Astrocyte (in vitro differentiated cells and primary cell): Measurements from ENCODE around the gene SUSD2. TPM values are rescaled to one million over a fixed set of nuclear protein-coding genes. Genes with fewer than 3 reads are reported as not detected.

Experiments
- DNase-seq: peaks from one replicate; pipeline ENCODE4 v3.0.0-alpha.2; 2010; ENCODE audit warnings: low read depth
- FAIRE-seq: peaks from 2 replicates; lab custom pipeline; 2011; peaks lifted over from hg19 to GRCh38; lab: Jason Lieb, UNC
- H2AFZ ChIP-seq: 2 replicates; pipeline ENCODE4 v1.6.0; 2012; ENCODE audit warnings: low read depth, low read length, inconsistent platforms
- H3K27ac ChIP-seq: 2 replicates; pipeline ENCODE4 v1.5.1; 2011; ENCODE audit warnings: low read depth, low read length, inconsistent platforms
- H3K27me3 ChIP-seq: 2 replicates; pipeline ENCODE4 v1.6.0; 2011; ENCODE audit warnings: low read length, inconsistent platforms; ENCODE audit not compliant: insufficient read depth
- H3K36me3 ChIP-seq: 2 replicates; pipeline ENCODE4 v1.5.1; 2011; ENCODE audit warnings: low read length, inconsistent platforms; ENCODE audit not compliant: insufficient read depth
- H3K4me1 ChIP-seq: 2 replicates; pipeline ENCODE4 v1.5.1; 2011; ENCODE audit warnings: low read length, inconsistent platforms; ENCODE audit not compliant: insufficient read depth
- H3K4me2 ChIP-seq: 2 replicates; pipeline ENCODE4 v1.6.0; 2012; ENCODE audit warnings: low read length, inconsistent platforms
- H3K4me3 ChIP-seq: 2 replicates; pipeline ENCODE4 v1.5.1; 2011; ENCODE audit warnings: low read depth, mild to moderate bottlenecking, low read length, inconsistent platforms; ENCODE audit not compliant: insufficient read depth
- H3K79me2 ChIP-seq: 2 replicates; pipeline ENCODE4 v1.6.0; 2012; ENCODE audit warnings: mild to moderate bottlenecking, low read length, inconsistent platforms; ENCODE audit not compliant: insufficient read depth
- H3K9ac ChIP-seq: 2 replicates; pipeline ENCODE4 v1.6.0; 2012; ENCODE audit warnings: mild to moderate bottlenecking, low read length, inconsistent platforms
- H3K9me3 ChIP-seq: 2 replicates; pipeline ENCODE4 v1.5.1; 2012; ENCODE audit warnings: low read depth, mild to moderate bottlenecking, low read length, inconsistent platforms; ENCODE audit not compliant: insufficient read depth
- H4K20me1 ChIP-seq: 2 replicates; pipeline ENCODE4 v1.6.0; 2012; ENCODE audit warnings: low read length, inconsistent platforms; ENCODE audit not compliant: insufficient read depth
- H3K27ac Mint-ChIP-seq: one replicate; pipeline ENCODE4 v1.8.0; 2021; ENCODE audit warnings: mild to moderate bottlenecking, mixed read lengths; ENCODE audit not compliant: unreplicated experiment
- H3K27me3 Mint-ChIP-seq: one replicate; pipeline ENCODE4 v1.8.0; 2021; ENCODE audit warnings: low read depth, mixed read lengths; ENCODE audit not compliant: unreplicated experiment
- H3K36me3 Mint-ChIP-seq: one replicate; pipeline ENCODE4 v1.8.0; 2021; ENCODE audit warnings: low read depth, mixed read lengths; ENCODE audit not compliant: unreplicated experiment
- H3K4me1 Mint-ChIP-seq: one replicate; pipeline ENCODE4 v1.8.0; 2021; ENCODE audit warnings: low read depth, mixed read lengths; ENCODE audit not compliant: unreplicated experiment
- H3K4me3 Mint-ChIP-seq: one replicate; pipeline ENCODE4 v1.8.0; 2021; ENCODE audit warnings: mild to moderate bottlenecking, moderate library complexity, mixed read lengths; ENCODE audit not compliant: unreplicated experiment
- H3K9me3 Mint-ChIP-seq: one replicate; pipeline ENCODE4 v1.8.0; 2021; ENCODE audit warnings: mild to moderate bottlenecking, mixed read lengths; ENCODE audit not compliant: unreplicated experiment
- CTCF ChIP-seq: IDR thresholded peaks from 2 replicates; pipeline ENCODE4 v1.5.1; 2011; ENCODE audit warnings: low read depth, mild to moderate bottlenecking, inconsistent platforms, low read length, moderate library complexity; ENCODE audit not compliant: insufficient read depth
- EZH2 ChIP-seq: IDR thresholded peaks from 2 replicates; pipeline ENCODE4 v1.6.1; 2012; ENCODE audit warnings: mild to moderate bottlenecking, low read length, inconsistent platforms; ENCODE audit not compliant: insufficient read depth
- total RNA-seq: library from RNA; stranded (reverse); gene quantifications from 2 replicates; pipeline ENCODE4 v1.2.1, GENCODE V29; 2021

SUSD2 gene
- total RNA-seq, 1 donor from 2014 or later: 0.77 TPM

- Histone ChIP-seq H4K20me1 (peaks cover 47% of the 10 kb centered on the region), H2AFZ (no peak overlapping the region), H3K27ac (no peak overlapping the region), H3K79me2 (no peaks in the 10 kb centered on the region), H3K4me2 (no peak overlapping the region), H3K9ac (no peak overlapping the region), H3K4me1 (peaks cover 25% of the 10 kb centered on the region), H3K9me3 (no peaks in the 10 kb centered on the region), H3K27me3 (no peaks in the 10 kb centered on the region), H3K4me3 (no peak overlapping the region), H3K36me3 (peaks cover 2% of the 10 kb centered on the region)
- H3K4me1 Mint-ChIP-seq: peaks cover 19% of the 10 kb centered on the region
- TF ChIP-seq EZH2: no peak
- TF ChIP-seq CTCF: no peak
- peaks cover 14% of the 10 kb centered on the region for H3K36me3 Mint-ChIP-seq
- no peak overlapping the region for H3K27ac Mint-ChIP-seq
- H3K9me3 Mint-ChIP-seq: no peaks in the 10 kb centered on the region
- FAIRE-seq (no peak), DNase-seq (no peak)
- peak overlapping the region; percentile 16 for H3K4me3 Mint-ChIP-seq
- H3K27me3 Mint-ChIP-seq: no peaks in the 10 kb centered on the region
These were observed 27.3 kb upstream of the SUSD2 start for GRCh38 chr22:24153959-24154358.

GRCh38 chr22:24154826-24155225, 26.5 kb upstream of the SUSD2 start:
- no peak overlapping the region for H3K4me2 ChIP-seq
- no peaks in the 10 kb centered on the region for H3K27me3 ChIP-seq
- FAIRE-seq (no peak), DNase-seq (no peak)
- H2AFZ ChIP-seq: no peak overlapping the region
- H3K79me2 ChIP-seq: no peaks in the 10 kb centered on the region
- H3K36me3 ChIP-seq: no peaks in the 10 kb centered on the region
- H3K9ac ChIP-seq: no peak overlapping the region
- H3K27ac Mint-ChIP-seq: no peak overlapping the region
- H3K36me3 Mint-ChIP-seq: peaks cover 15% of the 10 kb centered on the region
- peaks cover 55% of the 10 kb centered on the region for H4K20me1 ChIP-seq
- H3K4me3 Mint-ChIP-seq: peak overlapping the region; percentile 27
- H3K27me3 Mint-ChIP-seq: no peaks in the 10 kb centered on the region
- H3K9me3 Mint-ChIP-seq: no peaks in the 10 kb centered on the region
- H3K27ac ChIP-seq: no peak overlapping the region
- H3K4me3 ChIP-seq: no peak overlapping the region
- TF ChIP-seq CTCF (no peak), EZH2 (no peak)
- H3K9me3 ChIP-seq: no peaks in the 10 kb centered on the region
- H3K4me1 Mint-ChIP-seq: peaks cover 19% of the 10 kb centered on the region
- peaks cover 25% of the 10 kb centered on the region for H3K4me1 ChIP-seq

- H3K9me3 ChIP-seq: no peaks in the 10 kb centered on the region
- no peak for FAIRE-seq
- Mint-ChIP-seq H3K27ac (peak overlapping the region; percentile 58), H3K4me1 (peaks cover 19% of the 10 kb centered on the region), H3K27me3 (no peaks in the 10 kb centered on the region), H3K4me3 (peak overlapping the region; percentile 67), H3K9me3 (no peaks in the 10 kb centered on the region), H3K36me3 (peaks cover 15% of the 10 kb centered on the region)
- peak overlapping the region; percentile 70 for H3K9ac ChIP-seq
- H3K4me3 ChIP-seq: peak overlapping the region; percentile 64
- H3K27me3 ChIP-seq: no peaks in the 10 kb centered on the region
- peak; percentile 31 for TF ChIP-seq CTCF
- TF ChIP-seq EZH2: no peak
- H3K79me2 ChIP-seq: no peaks in the 10 kb centered on the region
- peak overlapping the region; percentile 45 for H2AFZ ChIP-seq
- peaks cover 57% of the 10 kb centered on the region for H4K20me1 ChIP-seq
- no peak overlapping the region for H3K27ac ChIP-seq
- peaks cover 25% of the 10 kb centered on the region for H3K4me1 ChIP-seq
- peak overlapping the region; percentile 100 for H3K4me2 ChIP-seq
- H3K36me3 ChIP-seq: no peaks in the 10 kb centered on the region
- peak; percentile 52 for DNase-seq
These were observed 25.6 kb upstream of the SUSD2 start for GRCh38 chr22:24155627-24156140.
